GM23338 (cell line): Measurements from ENCODE around the gene FHAD1. TPM values are rescaled to one million over a fixed set of nuclear protein-coding genes. Genes with fewer than 3 reads are reported as not detected.

Source experiments
- ATAC-seq: fragments of 200-7000 bp; cut with Tn5 transposase; 3 replicates; pipeline ENCODE4 v1.9.1; 2020
- DNase-seq: peaks from one replicate; pipeline ENCODE4 v3.0.0-alpha.2; 2015; ENCODE audit warnings: low spot score
- H2AFZ ChIP-seq: fragments of 200-600 bp; sonication (generic); 2 replicates; pipeline ENCODE4 v1.8.0; 2016; ENCODE audit warnings: antibody characterized with exemption, mild to moderate bottlenecking, moderate library complexity
- H3F3A ChIP-seq: fragments of 200-600 bp; sonication (generic); replicated peaks from 2 replicates; pipeline ENCODE4 v1.8.0; 2017; ENCODE audit warnings: antibody characterized with exemption, mixed run types, low read depth
- H3K27ac ChIP-seq: fragments of 200-600 bp; sonication (generic); 2 replicates; pipeline ENCODE4 v1.6.1; 2016; ENCODE audit warnings: low read depth
- H3K27me3 ChIP-seq: fragments of 200-600 bp; sonication (generic); 2 replicates; pipeline ENCODE4 v1.8.0; 2016; ENCODE audit warnings: mild to moderate bottlenecking, mixed run types, moderate library complexity; ENCODE audit not compliant: insufficient read depth
- H3K36me3 ChIP-seq: fragments of 200-600 bp; sonication (generic); 2 replicates; pipeline ENCODE4 v1.8.0; 2016; ENCODE audit warnings: mild to moderate bottlenecking; ENCODE audit not compliant: insufficient read depth
- H3K4me1 ChIP-seq: fragments of 200-600 bp; sonication (generic); 2 replicates; pipeline ENCODE4 v1.8.0; 2016; ENCODE audit warnings: mild to moderate bottlenecking, moderate library complexity; ENCODE audit not compliant: insufficient read depth
- H3K4me2 ChIP-seq: fragments of 200-600 bp; sonication (generic); 2 replicates; pipeline ENCODE4 v1.7.1; 2017; ENCODE audit warnings: mixed run types
- H3K4me3 ChIP-seq: fragments of 200-600 bp; sonication (generic); 2 replicates; pipeline ENCODE4 v1.6.1; 2016; ENCODE audit warnings: mixed run types
- H3K79me2 ChIP-seq: fragments of 200-600 bp; sonication (generic); replicated peaks from 2 replicates; pipeline ENCODE4 v1.8.0; 2017; ENCODE audit warnings: mild to moderate bottlenecking; ENCODE audit not compliant: insufficient read depth
- H3K9me2 ChIP-seq: fragments of 200-600 bp; sonication (generic); 2 replicates; pipeline ENCODE4 v1.8.0; 2017; ENCODE audit not compliant: insufficient read depth
- H4K20me1 ChIP-seq: fragments of 200-600 bp; sonication (generic); replicated peaks from 2 replicates; pipeline ENCODE4 v1.8.0; 2017; ENCODE audit warnings: mild to moderate bottlenecking; ENCODE audit not compliant: insufficient read depth
- H3K27ac Mint-ChIP-seq: 2 replicates; pipeline ENCODE4 v1.8.0; 2020; ENCODE audit warnings: inconsistent platforms, mild to moderate bottlenecking, moderate library complexity, mixed read lengths
- H3K27me3 Mint-ChIP-seq: 3 replicates; pipeline ENCODE4 v1.8.0; 2022; ENCODE audit warnings: low read depth, mild to moderate bottlenecking, moderate library complexity, mixed read lengths, inconsistent platforms; ENCODE audit not compliant: insufficient read depth, poor library complexity
- H3K36me3 Mint-ChIP-seq: 3 replicates; pipeline ENCODE4 v1.8.0; 2021; ENCODE audit warnings: low read depth, mild to moderate bottlenecking, inconsistent platforms, moderate library complexity, mixed read lengths
- H3K4me1 Mint-ChIP-seq: 3 replicates; pipeline ENCODE4 v1.8.0; 2020; ENCODE audit warnings: mild to moderate bottlenecking, inconsistent platforms, mixed read lengths
- H3K4me3 Mint-ChIP-seq: 3 replicates; pipeline ENCODE4 v1.8.0; 2021; ENCODE audit warnings: moderate library complexity, mild to moderate bottlenecking, inconsistent platforms, mixed read lengths
- H3K9me3 Mint-ChIP-seq: 3 replicates; pipeline ENCODE4 v1.8.0; 2020; ENCODE audit warnings: moderate library complexity, mild to moderate bottlenecking, inconsistent platforms, mixed read lengths
- CREB1 ChIP-seq: fragments of 250-450 bp; sonication (Bioruptor Pico); IDR thresholded peaks from 2 replicates; pipeline ENCODE4 v1.5.0; 2020; ENCODE audit warnings: low read depth, mild to moderate bottlenecking, moderate library complexity
- CTCF ChIP-seq, 2 experiments: fragments of 200-600 bp in 1 of 2; sonication (generic) in 1 of 2; conservative IDR thresholded peaks; 2 replicates each; pipeline versions ENCODE4 v1.5.1 to v1.6.1; 2016 to 2017; ENCODE audit warnings: antibody characterized with exemption in 2 of 2, low read depth in 2 of 2, mild to moderate bottlenecking in 2 of 2, moderate library complexity in 1 of 2
- ETS1 ChIP-seq: IDR thresholded peaks from 2 replicates; pipeline ENCODE4 v1.6.1; 2016; ENCODE audit warnings: antibody characterized with exemption
- EZH2 ChIP-seq: fragments of 200-600 bp; sonication (generic); IDR thresholded peaks from one replicate; pipeline ENCODE4 v1.8.0; 2017; ENCODE audit warnings: antibody characterized with exemption, mild to moderate bottlenecking, low read depth; ENCODE audit not compliant: unreplicated experiment
- EZH2phosphoT487 ChIP-seq: fragments of 200-600 bp; sonication (generic); IDR thresholded peaks from one replicate; pipeline ENCODE4 v1.8.1; 2018; ENCODE audit warnings: antibody characterized with exemption; ENCODE audit not compliant: unreplicated experiment
- JUNB ChIP-seq: IDR thresholded peaks from one replicate; pipeline ENCODE4 v1.6.1; 2016; ENCODE audit warnings: antibody characterized with exemption; ENCODE audit not compliant: unreplicated experiment
- NANOG ChIP-seq: IDR thresholded peaks from 2 replicates; pipeline ENCODE4 v1.6.1; 2016; ENCODE audit warnings: antibody characterized with exemption, borderline replicate concordance
- POLR2AphosphoS5 ChIP-seq: IDR thresholded peaks from 2 replicates; pipeline ENCODE4 v1.6.1; 2016; ENCODE audit warnings: antibody characterized with exemption, low read depth
- REST ChIP-seq: IDR thresholded peaks from one replicate; pipeline ENCODE4 v1.6.1; 2018; ENCODE audit warnings: antibody characterized with exemption; ENCODE audit not compliant: unreplicated experiment
- STAT1 ChIP-seq: IDR thresholded peaks from one replicate; pipeline ENCODE4 v1.6.1; 2016; ENCODE audit warnings: antibody characterized with exemption; ENCODE audit not compliant: unreplicated experiment
- ZNF114 ChIP-seq: fragments of 250-450 bp; sonication (Bioruptor Pico); IDR thresholded peaks from 2 replicates; pipeline ENCODE4 v1.5.0; 2020; ENCODE audit warnings: mild to moderate bottlenecking, moderate library complexity
- ZNF331 ChIP-seq: fragments of 250-450 bp; sonication (Bioruptor Pico); IDR thresholded peaks from 2 replicates; pipeline ENCODE4 v1.5.0; 2020; ENCODE audit warnings: low read depth, mild to moderate bottlenecking, moderate library complexity
- ZNF462 ChIP-seq: fragments of 250-450 bp; sonication (Bioruptor Pico); IDR thresholded peaks from 2 replicates; pipeline ENCODE4 v1.5.0; 2020; ENCODE audit warnings: mild to moderate bottlenecking, moderate library complexity
- polyA plus RNA-seq: library from polyadenylated mRNA; unstranded; fragments of >200 nt; fragmentation: Nextera tagmentation; extraction: Ambion mirVana; gene quantifications from 2 replicates; pipeline ENCODE4 v1.2.1, GENCODE V29; 2016
- total RNA-seq: library from RNA; depleted of rRNA; stranded (reverse); fragments of >200 nt; shearing (Covaris generic); gene quantifications from 2 replicates; pipeline ENCODE4 v1.2.3, GENCODE V29; 2014

FHAD1 gene
- total and polyA plus RNA-seq, 2 experiments from 2014 or later = 1.8 to 3.3 TPM

- Histone ChIP-seq H4K20me1 (no peaks in the 10 kb centered on the region), H3K79me2 (no peaks in the 10 kb centered on the region), H3K4me1 (no peaks in the 10 kb centered on the region), H3K4me3 (no peak overlapping the region), H3K9me2 (no peaks in the 10 kb centered on the region), H3K27me3 (no peaks in the 10 kb centered on the region), H3K27ac (no peak overlapping the region), H3F3A (no peaks in the 10 kb centered on the region), H3K36me3 (no peaks in the 10 kb centered on the region), H2AFZ (no peak overlapping the region), H3K4me2 (no peak overlapping the region)
- Mint-ChIP-seq H3K27ac (no peak overlapping the region), H3K36me3 (peaks cover 3% of the 10 kb centered on the region; the same call in 1 of the 3 replicates), H3K27me3 (peaks cover 3% of the 10 kb centered on the region), H3K4me3 (no peak overlapping the region), H3K9me3 (peaks cover 2% of the 10 kb centered on the region; the same call in 1 of the 3 replicates), H3K4me1 (peaks cover 6% of the 10 kb centered on the region; the same call in 2 of the 3 replicates)
- no peak for DNase-seq
- TF ChIP-seq POLR2AphosphoS5 (no peak), CTCF (conservative IDR thresholded peaks at IDR 0.05; ENCODE audit: low read depth in 2 of 2) (no peak), ZNF114 (CRISPR knock-in tag) (no peak), CREB1 (CRISPR knock-in tag) (no peak), NANOG (no peak), EZH2phosphoT487 (no peak), ZNF331 (CRISPR knock-in tag) (no peak), JUNB (no peak), EZH2 (no peak), REST (no peak), ETS1 (no peak), ZNF462 (CRISPR knock-in tag) (no peak), STAT1 (no peak)
- ATAC-seq = no peak
These were observed 65.8 kb downstream of the FHAD1 start for GRCh38 chr1:15312626-15313411.
